HEK293 (cell line): ENCODE results near the gene BUB1B.

Experiments used
- CTCF ChIA-PET: fragments of 350-600 bp; formaldehyde crosslinking; extraction: SDS; loops from one replicate; lab custom pipeline; 2021; ENCODE audit warnings: antibody characterized with exemption; lab: Yijun Ruan, JAX
- POLR2A ChIA-PET: fragments of 300-600 bp; formaldehyde crosslinking; extraction: SDS; loops from one replicate; lab custom pipeline; 2020; ENCODE audit warnings: antibody characterized with exemption, inconsistent platforms; lab: Yijun Ruan, JAX
- H3K27ac ChIP-seq: fragments of 200-500 bp; sonication (Bioruptor generic); 2 replicates; pipeline ENCODE4 v1.5.1; 2014; ENCODE audit warnings: low read depth, low read length, control low read depth, inconsistent platforms; ENCODE audit errors: extremely low read depth
- H3K36me3 ChIP-seq, 2 experiments: fragments of 200-500 bp in 1 of 2; sonication (Bioruptor generic) in 1 of 2; 1 replicate in 1 of 2; 2 replicates in 1 of 2; pipeline ENCODE4 v1.5.1; 2014 to 2017; ENCODE audit warnings: inconsistent platforms in 2 of 2, low read length in 2 of 2; ENCODE audit not compliant: control insufficient read depth in 2 of 2, insufficient read depth in 1 of 2
- H3K4me1 ChIP-seq: fragments of 200-500 bp; sonication (Bioruptor generic); 2 replicates; pipeline ENCODE4 v1.5.1; 2014; ENCODE audit warnings: mild to moderate bottlenecking, low read length, inconsistent platforms; ENCODE audit not compliant: control insufficient read depth, insufficient read depth
- H3K4me3 ChIP-seq: 2 replicates; pipeline ENCODE4 v1.5.1; 2011; ENCODE audit warnings: low read depth, mild to moderate bottlenecking, control low read depth, low read length, moderate library complexity
- H3K9me3 ChIP-seq: fragments of 200-500 bp; sonication (Bioruptor generic); 2 replicates; pipeline ENCODE4 v1.5.1; 2014; ENCODE audit warnings: low read depth, low read length, inconsistent platforms; ENCODE audit not compliant: control insufficient read depth, insufficient read depth
- AEBP2 ChIP-seq: fragments of 450-650 bp; formaldehyde crosslinking; IDR thresholded peaks from 2 replicates; pipeline ENCODE4 v1.5.1; 2016; ENCODE audit warnings: missing biosample characterization, missing genetic modification characterization, borderline replicate concordance
- ATF2 ChIP-seq: fragments of 450-650 bp; formaldehyde crosslinking; IDR thresholded peaks from 2 replicates; pipeline ENCODE4 v1.5.1; 2016; ENCODE audit warnings: missing biosample characterization, missing genetic modification characterization, low read depth
- FEZF1 ChIP-seq: fragments of 450-650 bp; formaldehyde crosslinking; IDR thresholded peaks from 2 replicates; pipeline ENCODE4 v1.5.1; 2016; ENCODE audit warnings: missing biosample characterization, missing genetic modification characterization
- HOXD13 ChIP-seq: sonication (generic); formaldehyde crosslinking; IDR thresholded peaks from 2 replicates; pipeline ENCODE4 v1.8.0; 2022; ENCODE audit warnings: missing genetic modification reagents, borderline replicate concordance
- KLF16 ChIP-seq: fragments of 450-650 bp; formaldehyde crosslinking; IDR thresholded peaks from 2 replicates; pipeline ENCODE4 v1.5.1; 2017; ENCODE audit warnings: missing biosample characterization, missing genetic modification characterization
- PATZ1 ChIP-seq: fragments of 450-650 bp; formaldehyde crosslinking; IDR thresholded peaks from 2 replicates; pipeline ENCODE4 v1.5.1; 2016; ENCODE audit warnings: missing biosample characterization, missing genetic modification characterization
- PRDM6 ChIP-seq: fragments of 450-650 bp; formaldehyde crosslinking; IDR thresholded peaks from 2 replicates; pipeline ENCODE4 v1.5.1; 2017; ENCODE audit warnings: missing biosample characterization, missing genetic modification characterization
- ZBTB21 ChIP-seq: fragments of 450-650 bp; formaldehyde crosslinking; IDR thresholded peaks from 2 replicates; pipeline ENCODE4 v1.5.1; 2017; ENCODE audit warnings: missing biosample characterization, missing genetic modification characterization
- ZNF114 ChIP-seq: fragments of 450-650 bp; formaldehyde crosslinking; IDR thresholded peaks from 2 replicates; pipeline ENCODE4 v1.5.0; 2017; ENCODE audit warnings: missing biosample characterization, missing genetic modification characterization
- ZNF521 ChIP-seq: fragments of 450-650 bp; formaldehyde crosslinking; IDR thresholded peaks from 2 replicates; pipeline ENCODE4 v1.5.1; 2017; ENCODE audit warnings: missing biosample characterization, mild to moderate bottlenecking, missing genetic modification characterization
- ZNF544 ChIP-seq: fragments of 450-650 bp; formaldehyde crosslinking; IDR thresholded peaks from 2 replicates; pipeline ENCODE4 v1.5.0; 2017; ENCODE audit warnings: missing biosample characterization, missing genetic modification characterization
- ZNF571 ChIP-seq: fragments of 450-650 bp; formaldehyde crosslinking; IDR thresholded peaks from 2 replicates; pipeline ENCODE4 v1.5.0; 2017; ENCODE audit warnings: missing biosample characterization, missing genetic modification characterization
- ZNF580 ChIP-seq: fragments of 450-650 bp; formaldehyde crosslinking; IDR thresholded peaks from 2 replicates; pipeline ENCODE4 v1.5.1; 2016; ENCODE audit warnings: missing biosample characterization, missing genetic modification characterization
- ZNF777 ChIP-seq: fragments of 450-650 bp; formaldehyde crosslinking; IDR thresholded peaks from 2 replicates; pipeline ENCODE4 v1.5.1; 2017; ENCODE audit warnings: missing biosample characterization, missing genetic modification characterization, borderline replicate concordance
- ZSCAN16 ChIP-seq: fragments of 450-650 bp; formaldehyde crosslinking; IDR thresholded peaks from 2 replicates; pipeline ENCODE4 v1.5.1; 2016; ENCODE audit warnings: missing biosample characterization, missing genetic modification characterization
- ZSCAN5A ChIP-seq: fragments of 450-650 bp; formaldehyde crosslinking; IDR thresholded peaks from 2 replicates; pipeline ENCODE4 v1.5.1; 2016; ENCODE audit warnings: missing biosample characterization, missing genetic modification characterization

The BUB1B gene

GRCh38 chr15:40155270-40155910 is 5.5 kb upstream of the BUB1B start:
- no peaks in the 10 kb centered on the region for H3K9me3 ChIP-seq
- ChIA-PET POLR2A (no interaction called here), CTCF (interaction anchor here (1.3 kb wide), 1 partner anchor 110 kb away, joined by 4 read pairs; no protein-coding TSS in a partner anchor)
- TF ChIP-seq ZSCAN5A (tag by site-specific recombination) (no peak), ZSCAN16 (tag by site-specific recombination) (no peak), KLF16 (tag by site-specific recombination) (no peak), FEZF1 (no peak), PATZ1 (no peak), ZBTB21 (tag by site-specific recombination) (no peak), ZNF571 (tag by site-specific recombination) (no peak), ZNF114 (tag by site-specific recombination) (no peak), ZNF580 (tag by site-specific recombination) (no peak), AEBP2 (tag by site-specific recombination) (no peak), ZNF521 (tag by site-specific recombination) (no peak), ATF2 (tag by site-specific recombination) (no peak), ZNF777 (no peak), ZNF544 (tag by site-specific recombination) (no peak), HOXD13 (CRISPR knock-in tag) (no peak), PRDM6 (tag by site-specific recombination) (no peak)
- H3K4me3 ChIP-seq, result no peak overlapping the region
- H3K36me3 ChIP-seq, result no peaks in the 10 kb centered on the region
- no peak overlapping the region for H3K27ac ChIP-seq
- 0 out of 2 replicates have a peak, but pooled peaks cover 2% of the 10 kb centered on the region for H3K4me1 ChIP-seq
